GM12891 (cell line): ENCODE measurements around the gene MIP.

Experiments used
- POLR2A ChIP-seq: IDR thresholded peaks from 2 replicates; pipeline ENCODE4 v1.6.1; 2011; ENCODE audit warnings: low read depth, low read length, control low read depth
- POLR2AphosphoS5 ChIP-seq: IDR thresholded peaks from 2 replicates; pipeline ENCODE4 v1.6.1; 2011; ENCODE audit warnings: low read depth, low read length, control low read depth

GRCh38 chr12:56449622-56449984 lies 4.9 kb downstream of the MIP start:
- TF ChIP-seq POLR2A (no peak), POLR2AphosphoS5 (no peak)
